ENCODE data around the gene RACGAP1. TPM values are rescaled to one million over a fixed set of nuclear protein-coding genes. Genes with fewer than 3 reads are reported as not detected.
A peak's percentile ranks its signal among the peaks of the same experiment; 100 is the strongest.

RACGAP1 gene
- total RNA-seq, 1 donor from 2014 or later = 18.8 TPM

DNA sequence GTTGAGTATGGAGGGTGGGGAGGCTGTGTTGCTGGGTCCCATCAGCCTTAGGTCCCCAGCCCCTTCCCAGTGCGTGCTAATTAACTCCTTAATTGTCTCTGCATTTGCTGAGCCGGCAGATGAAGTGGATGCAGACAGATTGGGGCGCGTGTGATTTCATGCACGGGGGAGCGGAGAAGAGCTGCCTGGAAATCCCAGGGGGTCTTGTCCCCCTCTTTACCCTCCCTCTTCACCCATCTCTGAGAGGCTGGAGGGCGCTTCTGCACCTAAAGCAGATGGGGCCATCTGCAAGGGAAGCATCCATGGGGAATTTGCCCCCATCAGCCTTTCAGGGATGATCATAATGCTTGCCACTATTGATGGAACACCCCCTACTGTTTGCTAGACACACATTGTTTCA, 27.7 kb upstream of the RACGAP1 start:
- Mint-ChIP-seq H3K36me3 (ENCODE audit: low read depth, unreplicated experiment) (peaks cover 3% of the 10 kb centered on the region), H3K27ac (ENCODE audit: unreplicated experiment) (no peak overlapping the region), H3K4me3 (ENCODE audit: unreplicated experiment) (no peak overlapping the region), H3K4me1 (ENCODE audit: low read depth, unreplicated experiment) (peaks cover 10% of the 10 kb centered on the region), H3K27me3 (ENCODE audit: low read depth, unreplicated experiment) (peaks cover 62% of the 10 kb centered on the region), H3K9me3 (ENCODE audit: unreplicated experiment) (no peaks in the 10 kb centered on the region)
- Histone ChIP-seq H3K79me2 (ENCODE audit: insufficient read depth, low read length) (no peaks in the 10 kb centered on the region), H3K9ac (ENCODE audit: low read length) (no peak overlapping the region), H3K27me3 (ENCODE audit: insufficient read depth, low read length) (peaks cover 30% of the 10 kb centered on the region), H3K9me3 (ENCODE audit: insufficient read depth, low read depth, low read length) (no peaks in the 10 kb centered on the region), H3K36me3 (ENCODE audit: insufficient read depth, low read length) (no peaks in the 10 kb centered on the region), H4K20me1 (ENCODE audit: insufficient read depth, low read length) (peaks cover 5% of the 10 kb centered on the region), H3K4me1 (ENCODE audit: insufficient read depth, low read length) (peaks cover 10% of the 10 kb centered on the region), H3K4me3 (ENCODE audit: insufficient read depth, low read depth, low read length) (no peak overlapping the region), H3K4me2 (ENCODE audit: low read length) (no peak overlapping the region), H3K27ac (ENCODE audit: low read depth, low read length) (no peak overlapping the region), H2AFZ (ENCODE audit: low read depth, low read length) (no peak overlapping the region)
- TF ChIP-seq EZH2 (IDR thresholded peaks at IDR 0.05; ENCODE audit: insufficient read depth, low read length) = no peak
- TF ChIP-seq, protein P1, sequence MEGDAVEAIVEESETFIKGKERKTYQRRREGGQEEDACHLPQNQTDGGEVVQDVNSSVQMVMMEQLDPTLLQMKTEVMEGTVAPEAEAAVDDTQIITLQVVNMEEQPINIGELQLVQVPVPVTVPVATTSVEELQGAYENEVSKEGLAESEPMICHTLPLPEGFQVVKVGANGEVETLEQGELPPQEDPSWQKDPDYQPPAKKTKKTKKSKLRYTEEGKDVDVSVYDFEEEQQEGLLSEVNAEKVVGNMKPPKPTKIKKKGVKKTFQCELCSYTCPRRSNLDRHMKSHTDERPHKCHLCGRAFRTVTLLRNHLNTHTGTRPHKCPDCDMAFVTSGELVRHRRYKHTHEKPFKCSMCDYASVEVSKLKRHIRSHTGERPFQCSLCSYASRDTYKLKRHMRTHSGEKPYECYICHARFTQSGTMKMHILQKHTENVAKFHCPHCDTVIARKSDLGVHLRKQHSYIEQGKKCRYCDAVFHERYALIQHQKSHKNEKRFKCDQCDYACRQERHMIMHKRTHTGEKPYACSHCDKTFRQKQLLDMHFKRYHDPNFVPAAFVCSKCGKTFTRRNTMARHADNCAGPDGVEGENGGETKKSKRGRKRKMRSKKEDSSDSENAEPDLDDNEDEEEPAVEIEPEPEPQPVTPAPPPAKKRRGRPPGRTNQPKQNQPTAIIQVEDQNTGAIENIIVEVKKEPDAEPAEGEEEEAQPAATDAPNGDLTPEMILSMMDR (IDR thresholded peaks at IDR 0.05; ENCODE audit: insufficient read depth, low read depth, low read length) = no peak
- DNase-seq (ENCODE audit: low read depth) (no peak), FAIRE-seq (no peak)

- FAIRE-seq (no peak), DNase-seq (ENCODE audit: low read depth) (no peak)
- peaks cover 5% of the 10 kb centered on the region for H4K20me1 ChIP-seq (ENCODE audit: insufficient read depth, low read length)
- H3K9me3 ChIP-seq (ENCODE audit: insufficient read depth, low read depth, low read length) = no peaks in the 10 kb centered on the region
- Mint-ChIP-seq H3K9me3 (ENCODE audit: unreplicated experiment) (no peaks in the 10 kb centered on the region), H3K27ac (ENCODE audit: unreplicated experiment) (no peak overlapping the region), H3K4me3 (ENCODE audit: unreplicated experiment) (no peak overlapping the region), H3K4me1 (ENCODE audit: low read depth, unreplicated experiment) (peaks cover 10% of the 10 kb centered on the region), H3K36me3 (ENCODE audit: low read depth, unreplicated experiment) (peaks cover 3% of the 10 kb centered on the region), H3K27me3 (ENCODE audit: low read depth, unreplicated experiment) (peaks cover 62% of the 10 kb centered on the region)
- H3K9ac ChIP-seq (ENCODE audit: low read length) = no peak overlapping the region
- no peaks in the 10 kb centered on the region for H3K79me2 ChIP-seq (ENCODE audit: insufficient read depth, low read length)
- no peak overlapping the region for H2AFZ ChIP-seq (ENCODE audit: low read depth, low read length)
- TF ChIP-seq EZH2 (IDR thresholded peaks at IDR 0.05; ENCODE audit: insufficient read depth, low read length) = no peak
- TF ChIP-seq, protein P1 (IDR thresholded peaks at IDR 0.05; ENCODE audit: insufficient read depth, low read depth, low read length) = no peak
- no peaks in the 10 kb centered on the region for H3K36me3 ChIP-seq (ENCODE audit: insufficient read depth, low read length)
- peaks cover 10% of the 10 kb centered on the region for H3K4me1 ChIP-seq (ENCODE audit: insufficient read depth, low read length)
- H3K27ac ChIP-seq (ENCODE audit: low read depth, low read length) = no peak overlapping the region
- no peak overlapping the region for H3K4me3 ChIP-seq (ENCODE audit: insufficient read depth, low read depth, low read length)
- peaks cover 32% of the 10 kb centered on the region for H3K27me3 ChIP-seq (ENCODE audit: insufficient read depth, low read length)
- H3K4me2 ChIP-seq (ENCODE audit: low read length) = no peak overlapping the region
Measured at GRCh38 chr12:50052544-50052943, 27.2 kb upstream of the RACGAP1 start.

DNA sequence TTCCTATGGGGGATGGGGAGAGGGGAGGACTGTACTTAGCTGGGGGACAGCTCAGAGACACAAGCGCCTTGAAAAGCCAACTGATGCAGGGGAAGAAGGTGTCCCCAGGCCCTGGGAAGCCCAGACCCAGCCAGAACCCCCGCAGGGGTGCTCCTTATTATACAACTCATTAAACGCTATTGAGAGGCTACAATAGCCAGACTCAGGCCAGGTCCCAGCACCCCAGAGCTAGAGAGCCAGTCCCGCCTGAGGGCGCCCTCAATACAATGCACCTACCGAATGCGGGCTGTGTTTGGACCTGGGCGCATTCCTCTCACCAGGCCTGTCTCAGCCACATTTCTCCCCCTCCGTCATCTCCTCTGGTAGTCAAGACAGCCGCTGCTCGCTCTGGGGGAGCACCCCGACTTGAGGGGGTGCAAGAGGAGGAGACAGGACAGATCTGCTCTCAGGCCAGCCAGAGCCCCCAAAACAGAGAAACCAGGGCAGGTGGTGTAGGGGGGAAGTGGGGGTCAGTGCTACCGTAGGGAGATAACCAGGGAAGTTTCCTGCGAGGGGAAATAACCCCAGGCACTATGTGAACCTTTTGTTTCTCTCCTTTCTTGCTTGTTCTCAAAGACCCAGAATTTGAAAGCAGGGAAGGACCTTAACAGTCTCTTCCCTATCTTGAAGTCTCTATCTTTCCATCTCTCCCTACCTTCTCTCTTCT, 26.0 kb upstream of the RACGAP1 start:
- no peak overlapping the region for H3K4me3 Mint-ChIP-seq (ENCODE audit: unreplicated experiment)
- H3K4me3 ChIP-seq (ENCODE audit: insufficient read depth, low read depth, low read length) = no peak overlapping the region
- H3K4me1 Mint-ChIP-seq (ENCODE audit: low read depth, unreplicated experiment) = peaks cover 4% of the 10 kb centered on the region
- H4K20me1 ChIP-seq (ENCODE audit: insufficient read depth, low read length) = peaks cover 2% of the 10 kb centered on the region
- H3K9me3 Mint-ChIP-seq (ENCODE audit: unreplicated experiment) = no peaks in the 10 kb centered on the region
- FAIRE-seq = no peak
- H3K27me3 ChIP-seq (ENCODE audit: insufficient read depth, low read length) = peaks cover 26% of the 10 kb centered on the region
- H3K27me3 Mint-ChIP-seq (ENCODE audit: low read depth, unreplicated experiment) = peaks cover 60% of the 10 kb centered on the region
- no peak overlapping the region for H3K27ac ChIP-seq (ENCODE audit: low read depth, low read length)
- H3K27ac Mint-ChIP-seq (ENCODE audit: unreplicated experiment) = no peak overlapping the region
- no peaks in the 10 kb centered on the region for H3K79me2 ChIP-seq (ENCODE audit: insufficient read depth, low read length)
- no peak overlapping the region for H3K9ac ChIP-seq (ENCODE audit: low read length)
- H2AFZ ChIP-seq (ENCODE audit: low read depth, low read length) = no peak overlapping the region
- TF ChIP-seq, protein P1 (IDR thresholded peaks at IDR 0.05; ENCODE audit: insufficient read depth, low read depth, low read length) = no peak
- no peak for TF ChIP-seq EZH2 (IDR thresholded peaks at IDR 0.05; ENCODE audit: insufficient read depth, low read length)
- H3K4me1 ChIP-seq (ENCODE audit: insufficient read depth, low read length) = peaks cover 3% of the 10 kb centered on the region
- H3K36me3 Mint-ChIP-seq (ENCODE audit: low read depth, unreplicated experiment) = no peaks in the 10 kb centered on the region
- H3K36me3 ChIP-seq (ENCODE audit: insufficient read depth, low read length) = no peaks in the 10 kb centered on the region
- peak overlapping the region; percentile 83 for H3K4me2 ChIP-seq (ENCODE audit: low read length)
- no peak for DNase-seq (ENCODE audit: low read depth)
- no peaks in the 10 kb centered on the region for H3K9me3 ChIP-seq (ENCODE audit: insufficient read depth, low read depth, low read length)

Data from astrocyte (in vitro differentiated cells and primary cell).